Brain microvascular endothelial cell (primary cell): ENCODE results near the gene IGFBP4.
A peak's percentile ranks its signal among the peaks of the same experiment; 100 is the strongest.

Source experiments
- DNase-seq: peaks from one replicate; pipeline ENCODE4 v3.0.0-alpha.2; 2020
- H3K27ac ChIP-seq: fragments of 250-450 bp; sonication (Bioruptor Pico); 2 replicates; pipeline ENCODE4 v1.5.1; 2020; ENCODE audit warnings: mild to moderate bottlenecking, moderate library complexity
- H3K27me3 ChIP-seq: fragments of 250-450 bp; sonication (Bioruptor Pico); replicated peaks from 2 replicates; pipeline ENCODE4 v1.5.1; 2020; ENCODE audit warnings: mild to moderate bottlenecking
- H3K36me3 ChIP-seq: fragments of 250-450 bp; sonication (Bioruptor Pico); replicated peaks from 2 replicates; pipeline ENCODE4 v1.5.1; 2020; ENCODE audit warnings: mild to moderate bottlenecking
- H3K4me3 ChIP-seq: 2 replicates; pipeline ENCODE4 v1.5.1; 2011; ENCODE audit warnings: low read depth, mild to moderate bottlenecking, control low read depth, low read length, moderate library complexity
- in situ Hi-C: cut with HindIII; loops from 2 replicates; pipeline ENCODE4 v1.10.0; 2017; ENCODE audit warnings: low sequenced_read_pairs, low pct_ligation_motif_present
- TF ChIP-seq, protein P1 (sequence below): IDR thresholded peaks from 2 replicates; pipeline ENCODE4 v1.5.1; 2011; ENCODE audit warnings: low read depth, mild to moderate bottlenecking, moderate library complexity, low read length, control low read depth, inconsistent platforms; ENCODE audit errors: missing control alignments

IGFBP4 gene

DNA sequence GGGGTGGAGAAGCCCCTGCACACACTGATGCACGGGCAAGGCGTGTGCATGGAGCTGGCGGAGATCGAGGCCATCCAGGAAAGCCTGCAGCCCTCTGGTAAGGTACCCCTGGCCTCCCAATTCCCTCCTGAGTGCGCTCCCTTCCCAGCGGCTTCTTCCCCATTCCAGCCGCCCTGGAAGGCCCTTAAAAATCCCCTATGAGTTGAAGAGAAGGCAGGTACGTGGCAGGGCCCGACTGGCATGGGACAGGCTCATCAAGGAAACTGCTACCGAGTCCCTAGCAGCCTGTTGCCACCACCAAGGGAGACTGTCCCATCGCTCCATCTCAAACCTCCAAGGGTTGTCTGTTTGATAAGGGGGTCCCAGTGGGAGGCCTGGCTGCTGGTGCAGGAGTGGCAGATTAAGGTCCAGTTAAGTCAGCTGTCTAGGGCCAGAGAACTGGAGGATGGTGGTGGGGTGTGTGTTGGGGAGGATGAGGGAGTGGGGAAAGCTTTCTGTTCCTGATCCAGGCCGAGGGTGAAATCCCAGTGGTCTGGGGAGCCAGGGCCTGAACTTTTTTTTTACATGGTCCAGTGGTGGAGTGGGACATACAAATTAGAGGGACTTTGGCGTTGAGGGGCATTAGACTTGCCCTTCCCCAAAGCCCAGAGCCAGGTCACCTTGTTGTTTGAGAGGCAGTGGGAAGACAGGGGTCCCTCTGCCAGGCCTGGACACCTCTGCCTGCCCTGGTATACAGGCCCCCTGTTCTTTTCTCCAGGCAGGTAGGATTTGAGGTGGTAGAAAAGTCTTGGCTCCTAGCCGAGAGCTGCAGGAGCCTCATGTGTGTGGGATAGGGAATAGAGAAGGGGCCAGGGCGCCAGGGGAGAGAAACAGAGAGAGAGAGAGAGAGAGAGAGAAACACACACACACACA is 994 bp downstream of the IGFBP4 start:
- DNase-seq = no peak
- TF ChIP-seq, protein P1, sequence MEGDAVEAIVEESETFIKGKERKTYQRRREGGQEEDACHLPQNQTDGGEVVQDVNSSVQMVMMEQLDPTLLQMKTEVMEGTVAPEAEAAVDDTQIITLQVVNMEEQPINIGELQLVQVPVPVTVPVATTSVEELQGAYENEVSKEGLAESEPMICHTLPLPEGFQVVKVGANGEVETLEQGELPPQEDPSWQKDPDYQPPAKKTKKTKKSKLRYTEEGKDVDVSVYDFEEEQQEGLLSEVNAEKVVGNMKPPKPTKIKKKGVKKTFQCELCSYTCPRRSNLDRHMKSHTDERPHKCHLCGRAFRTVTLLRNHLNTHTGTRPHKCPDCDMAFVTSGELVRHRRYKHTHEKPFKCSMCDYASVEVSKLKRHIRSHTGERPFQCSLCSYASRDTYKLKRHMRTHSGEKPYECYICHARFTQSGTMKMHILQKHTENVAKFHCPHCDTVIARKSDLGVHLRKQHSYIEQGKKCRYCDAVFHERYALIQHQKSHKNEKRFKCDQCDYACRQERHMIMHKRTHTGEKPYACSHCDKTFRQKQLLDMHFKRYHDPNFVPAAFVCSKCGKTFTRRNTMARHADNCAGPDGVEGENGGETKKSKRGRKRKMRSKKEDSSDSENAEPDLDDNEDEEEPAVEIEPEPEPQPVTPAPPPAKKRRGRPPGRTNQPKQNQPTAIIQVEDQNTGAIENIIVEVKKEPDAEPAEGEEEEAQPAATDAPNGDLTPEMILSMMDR = no peak
- H3K4me3 ChIP-seq = peak overlapping the region; percentile 92
- no peaks in the 10 kb centered on the region for H3K27me3 ChIP-seq
- H3K36me3 ChIP-seq = peaks cover 41% of the 10 kb centered on the region
- in situ Hi-C loops = no loop called here
- peak overlapping the region; percentile 76 for H3K27ac ChIP-seq

DNA sequence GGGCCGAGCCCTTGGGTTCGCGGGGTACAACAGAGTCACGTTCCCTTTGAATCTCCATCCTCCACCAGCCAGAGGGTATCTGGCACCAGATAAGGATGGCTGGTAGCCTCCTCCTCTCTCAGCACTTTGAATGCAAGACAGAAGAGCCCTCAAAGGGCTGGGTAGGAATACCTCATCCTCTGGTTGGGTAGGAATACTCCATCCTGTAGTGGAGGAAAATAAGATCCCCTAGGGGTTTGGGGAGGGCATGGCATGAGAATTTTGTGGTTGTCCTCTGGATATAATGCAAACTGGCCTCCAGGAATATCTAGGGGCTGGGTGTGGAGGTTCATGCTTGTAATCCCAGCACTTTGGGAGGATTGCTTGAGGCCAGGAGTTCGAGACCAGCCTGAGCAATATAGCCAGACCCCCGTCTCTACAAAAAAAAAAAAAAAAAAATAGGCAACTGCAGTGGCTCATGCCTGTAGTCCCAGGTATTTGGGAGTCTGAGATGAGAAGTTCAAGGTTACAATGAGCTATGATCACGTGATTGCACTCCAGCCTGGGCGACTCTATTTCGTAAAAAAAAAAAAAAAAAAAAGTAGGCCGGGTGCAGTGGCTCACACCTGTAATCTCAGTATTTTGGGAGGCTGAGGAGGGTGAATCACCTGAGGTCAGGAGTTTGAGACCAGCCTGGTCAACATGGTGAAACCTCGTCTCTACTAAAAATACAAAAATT is 2.7 kb downstream of the IGFBP4 start:
- TF ChIP-seq, protein P1 = peak; percentile 43
- no peak for DNase-seq
- H3K36me3 ChIP-seq = peaks cover 53% of the 10 kb centered on the region
- in situ Hi-C loops = no loop called here
- H3K4me3 ChIP-seq = peak overlapping the region; percentile 92
- no peaks in the 10 kb centered on the region for H3K27me3 ChIP-seq
- H3K27ac ChIP-seq = peak overlapping the region; percentile 76

DNA sequence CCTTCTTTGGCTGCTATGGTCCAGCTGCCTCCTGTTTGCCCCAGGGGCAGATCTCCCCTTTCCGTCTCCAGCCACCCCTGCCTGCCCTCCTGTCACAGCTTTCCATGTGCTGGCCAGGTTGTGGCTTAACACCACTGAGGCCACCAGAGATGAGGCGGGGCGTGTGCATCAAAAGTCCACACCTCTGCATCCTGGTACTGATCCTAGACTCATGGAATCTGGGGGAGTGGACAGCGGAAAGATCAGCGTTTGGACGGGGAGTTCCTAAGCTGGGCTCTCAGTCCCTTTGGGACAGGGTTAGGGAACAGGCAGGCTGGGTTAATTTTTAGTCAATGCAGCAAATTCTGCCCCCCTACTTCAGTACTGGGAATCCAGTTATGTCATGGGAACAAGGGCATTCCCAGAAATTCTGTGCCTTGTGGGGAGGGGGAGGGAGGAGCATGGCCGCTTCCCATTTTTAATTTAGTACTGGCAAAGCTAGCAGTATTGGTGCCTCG is 3.9 kb downstream of the IGFBP4 start:
- H3K27me3 ChIP-seq = no peaks in the 10 kb centered on the region
- DNase-seq = no peak
- no peak overlapping the region for H3K27ac ChIP-seq
- in situ Hi-C loops = no loop called here
- TF ChIP-seq, protein P1 = no peak
- H3K4me3 ChIP-seq = peak overlapping the region; percentile 92
- peaks cover 59% of the 10 kb centered on the region for H3K36me3 ChIP-seq

- Histone ChIP-seq H3K36me3 (peaks cover 65% of the 10 kb centered on the region), H3K4me3 (peak overlapping the region; percentile 92), H3K27me3 (no peaks in the 10 kb centered on the region), H3K27ac (no peak overlapping the region)
- no peak for DNase-seq
- in situ Hi-C loops = no loop called here
- TF ChIP-seq, protein P1 = no peak
Measured at GRCh38 chr17:40447806-40448205, 4.6 kb downstream of the IGFBP4 start.

DNA sequence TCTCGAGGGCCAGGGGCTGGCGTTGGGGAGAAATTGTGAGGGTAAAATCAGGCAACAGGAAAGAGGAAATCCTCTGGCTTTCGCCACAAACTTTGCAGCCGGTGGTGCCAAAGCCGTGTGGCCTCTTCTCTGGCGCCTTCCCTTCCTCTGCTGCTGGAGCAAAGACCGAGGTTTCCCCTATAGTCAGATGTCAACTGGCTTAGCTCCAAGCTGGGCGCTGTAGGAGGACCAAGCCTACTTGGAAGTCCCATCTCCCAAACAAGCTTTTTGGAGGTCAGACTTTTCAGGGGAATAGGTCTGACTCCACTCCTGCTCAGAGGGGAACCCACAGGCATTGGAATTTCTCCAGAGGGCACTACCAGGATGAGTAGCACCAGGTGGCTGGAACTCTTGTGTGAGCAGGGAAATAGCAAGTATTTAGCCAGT is 5.0 kb downstream of the IGFBP4 start:
- TF ChIP-seq, protein P1 = no peak
- peak overlapping the region; percentile 92 for H3K4me3 ChIP-seq
- DNase-seq = no peak
- in situ Hi-C loops = no loop called here
- no peak overlapping the region for H3K27ac ChIP-seq
- H3K36me3 ChIP-seq = peaks cover 69% of the 10 kb centered on the region
- H3K27me3 ChIP-seq = no peaks in the 10 kb centered on the region
